ENCODE results near the gene NCF2. TPM values are rescaled to one million over a fixed set of nuclear protein-coding genes. Genes with fewer than 3 reads are reported as not detected.
"Not testable (repeated sequence)": the region's sequence is repeated elsewhere in the genome, so short reads cannot be mapped to it uniquely, and the experiment has no call there.

Gene NCF2
- polyA plus RNA-seq, 3 donors, result 2.0 to 3.1 (median 3.1) TPM

GRCh38 chr1:183618202-183618601, 27.9 kb upstream of the NCF2 start:
- DNase-seq, result not testable (repeated sequence)

GRCh38 chr1:183612975-183613374, 22.7 kb upstream of the NCF2 start:
- DNase-seq, result not testable (repeated sequence)

GRCh38 chr1:183612407-183612806, 22.1 kb upstream of the NCF2 start:
- DNase-seq, result no peak

- DNase-seq, result no peak
Measured at GRCh38 chr1:183611021-183611420, 20.8 kb upstream of the NCF2 start.

GRCh38 chr1:183609759-183610452, 19.6 kb upstream of the NCF2 start:
- no peak for DNase-seq

- no peak for DNase-seq
Measured at GRCh38 chr1:183609313-183609712, 19.1 kb upstream of the NCF2 start.

GRCh38 chr1:183607322-183607980, 17.2 kb upstream of the NCF2 start:
- DNase-seq, result no peak

- no peak for DNase-seq
Measured at GRCh38 chr1:183605904-183606303, 15.6 kb upstream of the NCF2 start.

GRCh38 chr1:183604815-183605214, 14.6 kb upstream of the NCF2 start:
- no peak for DNase-seq

- no peak for DNase-seq
Measured at GRCh38 chr1:183604038-183604808, 14.0 kb upstream of the NCF2 start.

GRCh38 chr1:183602510-183602909, 12.3 kb upstream of the NCF2 start:
- no peak for DNase-seq

GRCh38 chr1:183600634-183601033, 10.4 kb upstream of the NCF2 start:
- no peak for DNase-seq

GRCh38 chr1:183600136-183600535, 9.9 kb upstream of the NCF2 start:
- DNase-seq, result no peak

- DNase-seq, result peak; percentile 28
Measured at GRCh38 chr1:183598386-183598785, 8.1 kb upstream of the NCF2 start.

- no peak for DNase-seq
Measured at GRCh38 chr1:183597656-183598347, 7.5 kb upstream of the NCF2 start.

GRCh38 chr1:183596500-183596899, 6.2 kb upstream of the NCF2 start:
- no peak for DNase-seq

GRCh38 chr1:183595537-183595936, 5.3 kb upstream of the NCF2 start:
- DNase-seq, result no peak

- DNase-seq, result no peak
Measured at GRCh38 chr1:183593356-183593755, 3.1 kb upstream of the NCF2 start.

- DNase-seq, result no peak
Measured at GRCh38 chr1:183592733-183593132, 2.5 kb upstream of the NCF2 start.

- no peak for DNase-seq
Measured at GRCh38 chr1:183589874-183590243, 400 bp downstream of the NCF2 start.

GRCh38 chr1:183589384-183589783, 875 bp downstream of the NCF2 start:
- no peak for DNase-seq

- no peak for DNase-seq
Measured at GRCh38 chr1:183588827-183589226, 1.4 kb downstream of the NCF2 start.
